Omental fat pad (tissue), 4 donors: ENCODE data around the gene RASD2. TPM values are rescaled to one million over a fixed set of nuclear protein-coding genes. Genes with fewer than 3 reads are reported as not detected.

ENCODE experiments used
- ATAC-seq: fragments of 150-250 bp; one replicate; pipeline ENCODE4 v1.9.1; 2016; ENCODE audit warnings: mild to moderate bottlenecking, moderate library complexity; ENCODE audit not compliant: low FRiP score
- DNase-seq: peaks from one replicate; pipeline ENCODE4 v3.0.0-alpha.2; 2019; ENCODE audit warnings: low spot score
- total RNA-seq, 4 donors: library from RNA; depleted of rRNA; stranded (reverse); fragments of >200 nt; gene quantifications; one replicate each; pipeline ENCODE4 v1.1.0, GENCODE V29; 2016
- TF ChIP-seq, protein P1 (sequence below), 3 donors: fragments of 450-650 bp; IDR thresholded peaks; one replicate each; pipeline ENCODE4 v1.5.1; 2016 to 2017; ENCODE audit warnings: antibody characterized with exemption in 3 of 3, mild to moderate bottlenecking in 3 of 3, moderate library complexity in 2 of 3

RASD2 gene
- total RNA-seq, 4 donors from 2014 or later: 0.19 to 2.8 (median 0.57) TPM

DNA sequence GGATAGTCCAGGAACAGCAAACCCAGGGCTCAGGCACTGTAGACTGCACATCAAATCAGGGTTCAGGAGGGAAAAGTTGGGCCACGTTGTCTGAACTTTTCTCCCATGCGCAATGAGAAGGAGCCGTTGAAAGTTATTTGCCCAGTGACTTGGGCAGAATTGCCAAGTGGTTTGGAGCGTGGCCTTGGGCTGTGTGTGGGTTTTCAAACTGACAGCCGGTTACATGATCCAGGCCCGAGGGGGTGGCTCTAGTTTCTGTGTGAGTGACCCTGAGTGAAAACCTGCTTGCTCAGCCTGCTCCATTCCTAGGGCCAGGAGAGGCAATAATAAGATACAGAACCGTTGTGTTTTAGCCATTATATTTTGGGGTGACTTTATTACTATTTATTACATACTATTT, 56.2 kb downstream of the RASD2 start:
- TF ChIP-seq, protein P1, sequence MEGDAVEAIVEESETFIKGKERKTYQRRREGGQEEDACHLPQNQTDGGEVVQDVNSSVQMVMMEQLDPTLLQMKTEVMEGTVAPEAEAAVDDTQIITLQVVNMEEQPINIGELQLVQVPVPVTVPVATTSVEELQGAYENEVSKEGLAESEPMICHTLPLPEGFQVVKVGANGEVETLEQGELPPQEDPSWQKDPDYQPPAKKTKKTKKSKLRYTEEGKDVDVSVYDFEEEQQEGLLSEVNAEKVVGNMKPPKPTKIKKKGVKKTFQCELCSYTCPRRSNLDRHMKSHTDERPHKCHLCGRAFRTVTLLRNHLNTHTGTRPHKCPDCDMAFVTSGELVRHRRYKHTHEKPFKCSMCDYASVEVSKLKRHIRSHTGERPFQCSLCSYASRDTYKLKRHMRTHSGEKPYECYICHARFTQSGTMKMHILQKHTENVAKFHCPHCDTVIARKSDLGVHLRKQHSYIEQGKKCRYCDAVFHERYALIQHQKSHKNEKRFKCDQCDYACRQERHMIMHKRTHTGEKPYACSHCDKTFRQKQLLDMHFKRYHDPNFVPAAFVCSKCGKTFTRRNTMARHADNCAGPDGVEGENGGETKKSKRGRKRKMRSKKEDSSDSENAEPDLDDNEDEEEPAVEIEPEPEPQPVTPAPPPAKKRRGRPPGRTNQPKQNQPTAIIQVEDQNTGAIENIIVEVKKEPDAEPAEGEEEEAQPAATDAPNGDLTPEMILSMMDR (IDR thresholded peaks at IDR 0.05): no peak
- ATAC-seq (no peak), DNase-seq (no peak)

GRCh38 chr22:35597692-35598395, 57.2 kb downstream of the RASD2 start:
- TF ChIP-seq, protein P1 (IDR thresholded peaks at IDR 0.05): no peak
- no peak for DNase-seq
- ATAC-seq: no peak

- TF ChIP-seq, protein P1 (IDR thresholded peaks at IDR 0.05): no peak
- DNase-seq: no peak
- ATAC-seq: no peak
Measured at GRCh38 chr22:35598396-35598710, 57.7 kb downstream of the RASD2 start.

GRCh38 chr22:35599364-35599763, 58.7 kb downstream of the RASD2 start:
- DNase-seq (no peak), ATAC-seq (no peak)
- TF ChIP-seq, protein P1 (IDR thresholded peaks at IDR 0.05): no peak

DNA sequence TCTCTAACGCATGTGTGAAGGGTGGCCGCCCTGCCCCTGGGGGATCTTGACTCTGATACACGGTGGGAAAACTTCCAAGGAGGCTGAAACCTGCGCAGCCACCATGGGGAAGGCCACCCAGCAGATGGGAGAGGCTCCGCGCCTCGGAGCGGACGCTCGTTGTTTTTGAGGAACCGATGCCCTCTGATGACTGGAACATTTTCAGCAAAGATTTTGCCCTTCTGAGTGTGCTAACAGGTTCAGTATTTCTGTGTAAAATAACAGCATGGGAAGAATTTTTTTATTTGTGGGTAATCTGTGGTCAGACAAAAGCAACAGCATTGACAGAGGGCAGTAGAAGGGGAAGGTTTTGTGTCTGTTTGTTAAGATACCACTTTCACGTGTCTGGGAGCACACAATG, 59.8 kb downstream of the RASD2 start:
- ATAC-seq (no peak), DNase-seq (no peak)
- TF ChIP-seq, protein P1 (IDR thresholded peaks at IDR 0.05): no peak

DNA sequence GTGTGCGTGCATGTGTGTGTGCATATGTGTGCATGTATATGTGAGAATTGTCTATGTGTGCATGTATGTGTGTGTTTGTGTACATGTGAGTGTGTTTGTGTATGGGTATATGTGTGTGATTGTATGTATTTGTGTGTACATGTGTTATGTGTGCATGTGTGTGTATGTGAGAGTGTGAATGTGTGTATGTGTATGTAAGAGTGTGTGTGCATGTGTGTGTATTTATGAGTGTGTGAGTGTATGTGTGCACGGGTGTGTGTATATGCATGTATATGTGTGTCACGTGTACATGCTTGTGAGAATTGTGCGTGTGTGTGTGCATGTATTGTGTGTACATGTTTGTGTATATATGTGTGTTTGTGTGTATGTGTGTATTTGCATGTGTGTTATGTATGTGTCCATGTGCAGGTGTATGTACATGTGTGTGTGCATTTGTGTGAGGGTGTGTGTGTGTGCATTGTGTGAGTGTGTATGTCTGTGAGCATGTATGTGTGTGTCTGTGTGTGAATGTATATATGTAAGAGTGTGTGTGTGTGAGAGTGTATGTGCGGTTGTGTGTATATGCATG, 60.5 kb downstream of the RASD2 start:
- ATAC-seq: no peak
- TF ChIP-seq, protein P1 (IDR thresholded peaks at IDR 0.05): no peak
- no peak for DNase-seq
